ENCODE data around the gene ZC3H11A. TPM values are rescaled to one million over a fixed set of nuclear protein-coding genes. Genes with fewer than 3 reads are reported as not detected.

ZC3H11A gene
- total and polyA plus RNA-seq, 2 of the 13 experiments (the other 11 are each of a cell fraction or from before 2014, with no cell fraction given) = 56.9 to 59.7 TPM

DNA sequence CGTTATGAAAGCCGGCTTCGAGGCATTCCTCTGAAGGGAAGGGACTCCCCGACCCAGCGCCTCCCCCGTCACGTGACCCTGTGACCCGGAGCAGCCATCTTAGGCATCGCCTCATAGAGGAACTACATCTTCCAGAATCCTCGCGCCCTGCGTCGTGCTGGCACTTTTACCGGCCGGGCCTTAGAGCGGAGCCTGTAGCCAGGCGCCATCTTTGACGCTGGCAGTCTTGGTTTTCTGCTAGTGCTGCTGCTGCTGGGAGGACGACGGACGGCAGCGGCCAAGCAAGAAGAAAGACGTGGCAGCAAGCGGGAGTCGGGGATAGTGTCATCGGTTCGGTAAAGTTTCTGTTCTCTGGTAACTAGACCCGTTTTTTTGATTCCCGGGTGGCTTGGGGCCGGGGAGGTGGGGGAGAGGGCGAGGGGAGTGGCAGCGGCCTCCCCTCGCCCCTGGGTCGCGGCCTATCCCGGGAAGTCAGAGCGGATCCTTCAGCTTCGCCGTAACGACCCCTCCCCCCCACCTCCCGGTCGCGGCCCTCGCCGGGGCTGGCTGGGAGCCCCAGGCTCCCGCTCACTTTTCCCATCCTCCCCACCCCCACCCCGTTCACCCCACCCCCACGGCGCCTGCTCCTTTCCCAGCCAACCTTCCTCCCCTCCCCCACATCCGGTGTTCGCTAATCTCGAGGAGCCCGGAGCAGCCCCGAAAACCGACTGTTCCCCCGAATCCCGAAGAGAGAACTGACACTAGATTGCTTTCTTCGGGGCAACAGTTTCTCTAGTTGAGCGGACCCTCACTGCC, at the start of gene ZC3H11A, which contains the start of gene ZBED6 (continued):
- TF ChIP-seq, protein P1, sequence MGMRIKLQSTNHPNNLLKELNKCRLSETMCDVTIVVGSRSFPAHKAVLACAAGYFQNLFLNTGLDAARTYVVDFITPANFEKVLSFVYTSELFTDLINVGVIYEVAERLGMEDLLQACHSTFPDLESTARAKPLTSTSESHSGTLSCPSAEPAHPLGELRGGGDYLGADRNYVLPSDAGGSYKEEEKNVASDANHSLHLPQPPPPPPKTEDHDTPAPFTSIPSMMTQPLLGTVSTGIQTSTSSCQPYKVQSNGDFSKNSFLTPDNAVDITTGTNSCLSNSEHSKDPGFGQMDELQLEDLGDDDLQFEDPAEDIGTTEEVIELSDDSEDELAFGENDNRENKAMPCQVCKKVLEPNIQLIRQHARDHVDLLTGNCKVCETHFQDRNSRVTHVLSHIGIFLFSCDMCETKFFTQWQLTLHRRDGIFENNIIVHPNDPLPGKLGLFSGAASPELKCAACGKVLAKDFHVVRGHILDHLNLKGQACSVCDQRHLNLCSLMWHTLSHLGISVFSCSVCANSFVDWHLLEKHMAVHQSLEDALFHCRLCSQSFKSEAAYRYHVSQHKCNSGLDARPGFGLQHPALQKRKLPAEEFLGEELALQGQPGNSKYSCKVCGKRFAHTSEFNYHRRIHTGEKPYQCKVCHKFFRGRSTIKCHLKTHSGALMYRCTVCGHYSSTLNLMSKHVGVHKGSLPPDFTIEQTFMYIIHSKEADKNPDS (CRISPR knock-in tag; IDR thresholded peaks at IDR 0.05) = no peak
- peak; percentile 59; the same call in 1 of the 2 replicates for TF ChIP-seq ZNF777 (CRISPR knock-in tag; IDR thresholded peaks at IDR 0.05)
- TF ChIP-seq KDM1A (CRISPR knock-in tag; IDR thresholded peaks at IDR 0.05) = no peak
- no peak for TF ChIP-seq EZH2 (conservative IDR thresholded peaks at IDR 0.05; ENCODE audit: low read depth, low read length)
- TF ChIP-seq, protein P2, sequence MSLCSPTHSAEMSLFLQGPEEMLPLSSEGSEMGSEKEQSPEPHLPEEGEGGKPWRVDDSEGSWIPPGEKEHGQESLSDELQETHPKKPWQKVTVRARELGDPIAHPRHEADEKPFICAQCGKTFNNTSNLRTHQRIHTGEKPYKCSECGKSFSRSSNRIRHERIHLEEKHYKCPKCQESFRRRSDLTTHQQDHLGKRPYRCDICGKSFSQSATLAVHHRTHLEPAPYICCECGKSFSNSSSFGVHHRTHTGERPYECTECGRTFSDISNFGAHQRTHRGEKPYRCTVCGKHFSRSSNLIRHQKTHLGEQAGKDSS (CRISPR knock-in tag; IDR thresholded peaks at IDR 0.05; ENCODE audit: borderline replicate concordance, low read depth) = no peak
- TF ChIP-seq, protein P3, sequence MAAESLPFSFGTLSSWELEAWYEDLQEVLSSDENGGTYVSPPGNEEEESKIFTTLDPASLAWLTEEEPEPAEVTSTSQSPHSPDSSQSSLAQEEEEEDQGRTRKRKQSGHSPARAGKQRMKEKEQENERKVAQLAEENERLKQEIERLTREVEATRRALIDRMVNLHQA (CRISPR knock-in tag; IDR thresholded peaks at IDR 0.05) = no peak
- TF ChIP-seq U2AF1 (optimal IDR thresholded peaks at IDR 0.05; ENCODE audit: low read depth, low read length) = no peak
- no peak for TF ChIP-seq ZKSCAN1 (IDR thresholded peaks at IDR 0.05; ENCODE audit: low read length)
- TF ChIP-seq, protein P4, sequence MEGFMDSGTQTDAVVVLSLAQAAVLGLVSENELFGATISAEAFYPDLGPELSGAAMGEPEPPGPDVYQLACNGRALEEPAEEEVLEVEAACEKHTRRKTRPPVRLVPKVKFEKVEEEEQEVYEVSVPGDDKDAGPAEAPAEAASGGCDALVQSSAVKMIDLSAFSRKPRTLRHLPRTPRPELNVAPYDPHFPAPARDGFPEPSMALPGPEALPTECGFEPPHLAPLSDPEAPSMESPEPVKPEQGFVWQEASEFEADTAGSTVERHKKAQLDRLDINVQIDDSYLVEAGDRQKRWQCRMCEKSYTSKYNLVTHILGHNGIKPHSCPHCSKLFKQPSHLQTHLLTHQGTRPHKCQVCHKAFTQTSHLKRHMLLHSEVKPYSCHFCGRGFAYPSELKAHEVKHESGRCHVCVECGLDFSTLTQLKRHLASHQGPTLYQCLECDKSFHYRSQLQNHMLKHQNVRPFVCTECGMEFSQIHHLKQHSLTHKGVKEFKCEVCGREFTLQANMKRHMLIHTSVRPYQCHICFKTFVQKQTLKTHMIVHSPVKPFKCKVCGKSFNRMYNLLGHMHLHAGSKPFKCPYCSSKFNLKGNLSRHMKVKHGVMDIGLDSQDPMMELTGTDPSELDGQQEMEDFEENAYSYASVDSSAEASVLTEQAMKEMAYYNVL (CRISPR knock-in tag; IDR thresholded peaks at IDR 0.05; ENCODE audit: borderline replicate concordance) = peak; percentile 34; the same call in 1 of the 2 replicates
- TF ChIP-seq ZNF44 (CRISPR knock-in tag; IDR thresholded peaks at IDR 0.05) = no peak
- TF ChIP-seq GLI4 (CRISPR knock-in tag; IDR thresholded peaks at IDR 0.05; ENCODE audit: borderline replicate concordance) = no peak
- no peak for TF ChIP-seq NFYB (CRISPR knock-in tag; IDR thresholded peaks at IDR 0.05)
- peak; percentile 93 for TF ChIP-seq YEATS4 (CRISPR knock-in tag; IDR thresholded peaks at IDR 0.05; ENCODE audit: borderline replicate concordance)
- TF ChIP-seq ZNF260 (CRISPR knock-in tag; IDR thresholded peaks at IDR 0.05; ENCODE audit: borderline replicate concordance, low read depth) = no peak
- TF ChIP-seq KAT2B (IDR thresholded peaks at IDR 0.05; ENCODE audit: borderline replicate concordance, low read depth, low read length) = no peak
- TF ChIP-seq TCF7L2 (IDR thresholded peaks at IDR 0.05; ENCODE audit: low read depth, low read length) = no peak
- TF ChIP-seq ZNF337 (CRISPR knock-in tag; IDR thresholded peaks at IDR 0.05; ENCODE audit: borderline replicate concordance, low read depth) = no peak
- TF ChIP-seq ZBTB1 (CRISPR knock-in tag; IDR thresholded peaks at IDR 0.05; ENCODE audit: borderline replicate concordance) = no peak
- TF ChIP-seq FOSL2 (CRISPR knock-in tag; IDR thresholded peaks at IDR 0.05) = peak; percentile 39
- no peak for TF ChIP-seq JUND (CRISPR knock-in tag; IDR thresholded peaks at IDR 0.05)
- no peak for TF ChIP-seq ZNF17 (CRISPR knock-in tag; IDR thresholded peaks at IDR 0.05)
- TF ChIP-seq, protein P5, sequence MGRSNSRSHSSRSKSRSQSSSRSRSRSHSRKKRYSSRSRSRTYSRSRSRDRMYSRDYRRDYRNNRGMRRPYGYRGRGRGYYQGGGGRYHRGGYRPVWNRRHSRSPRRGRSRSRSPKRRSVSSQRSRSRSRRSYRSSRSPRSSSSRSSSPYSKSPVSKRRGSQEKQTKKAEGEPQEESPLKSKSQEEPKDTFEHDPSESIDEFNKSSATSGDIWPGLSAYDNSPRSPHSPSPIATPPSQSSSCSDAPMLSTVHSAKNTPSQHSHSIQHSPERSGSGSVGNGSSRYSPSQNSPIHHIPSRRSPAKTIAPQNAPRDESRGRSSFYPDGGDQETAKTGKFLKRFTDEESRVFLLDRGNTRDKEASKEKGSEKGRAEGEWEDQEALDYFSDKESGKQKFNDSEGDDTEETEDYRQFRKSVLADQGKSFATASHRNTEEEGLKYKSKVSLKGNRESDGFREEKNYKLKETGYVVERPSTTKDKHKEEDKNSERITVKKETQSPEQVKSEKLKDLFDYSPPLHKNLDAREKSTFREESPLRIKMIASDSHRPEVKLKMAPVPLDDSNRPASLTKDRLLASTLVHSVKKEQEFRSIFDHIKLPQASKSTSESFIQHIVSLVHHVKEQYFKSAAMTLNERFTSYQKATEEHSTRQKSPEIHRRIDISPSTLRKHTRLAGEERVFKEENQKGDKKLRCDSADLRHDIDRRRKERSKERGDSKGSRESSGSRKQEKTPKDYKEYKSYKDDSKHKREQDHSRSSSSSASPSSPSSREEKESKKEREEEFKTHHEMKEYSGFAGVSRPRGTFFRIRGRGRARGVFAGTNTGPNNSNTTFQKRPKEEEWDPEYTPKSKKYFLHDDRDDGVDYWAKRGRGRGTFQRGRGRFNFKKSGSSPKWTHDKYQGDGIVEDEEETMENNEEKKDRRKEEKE (IDR thresholded peaks at IDR 0.05) = no peak
- no peak for TF ChIP-seq MLLT10 (CRISPR knock-in tag; IDR thresholded peaks at IDR 0.05)
